ENCODE results near the gene RIMS3. TPM values are rescaled to one million over a fixed set of nuclear protein-coding genes. Genes with fewer than 3 reads are reported as not detected.

Gene RIMS3
- total RNA-seq, 1 experiment from 2014 or later: 13.7 TPM

- H3K18ac ChIP-seq (ENCODE audit: insufficient read length, low read depth, low read length): peak overlapping the region; percentile 80
- no peak overlapping the region for H2AK5ac ChIP-seq (ENCODE audit: insufficient read length, low read length)
- no peaks in the 10 kb centered on the region for H3K79me1 ChIP-seq (ENCODE audit: insufficient read depth, low read depth, low read length, poor library complexity, severe bottlenecking)
- H4K91ac ChIP-seq (ENCODE audit: insufficient read length, low read depth, low read length): peak overlapping the region; percentile 43
- H2BK5ac ChIP-seq (ENCODE audit: insufficient read length, low read length): no peak overlapping the region
- H3K27me3 ChIP-seq (ENCODE audit: insufficient read depth, low read length): no peaks in the 10 kb centered on the region
- no peak overlapping the region for H3K9ac ChIP-seq (ENCODE audit: extremely low read depth, insufficient read length, low read length)
- Mint-ChIP-seq H3K4me1 (peaks cover 20 to 41% of the 10 kb centered on the region in 2 experiments), H3K4me3 (peak overlapping the region in 1 of 2 experiments; percentile 28; a peak in 2 of 5 replicates), H3K27ac (peak overlapping the region in 2 of 3 experiments; percentile 55 to 91; a peak in 5 of 7 replicates), H3K36me3 (ENCODE audit: insufficient read depth in 1 of 3, low read depth in 3 of 3) (no peaks in the 10 kb centered on the region), H3K27me3 (ENCODE audit: low read depth) (peaks cover 8% of the 10 kb centered on the region), H3K9me3 (no peaks in the 10 kb centered on the region)
- no peak overlapping the region for H3T11ph ChIP-seq (ENCODE audit: low read length)
- no peak for TF ChIP-seq CTCF (conservative IDR thresholded peaks at IDR 0.05)
- H2BK12ac ChIP-seq (ENCODE audit: insufficient read length, low read depth, low read length): no peak overlapping the region
- no peaks in the 10 kb centered on the region for H4K20me1 ChIP-seq (ENCODE audit: control insufficient read depth, insufficient read depth, insufficient read length)
- H3K56ac ChIP-seq (ENCODE audit: insufficient read length, low read depth, low read length): no peak overlapping the region
- no peaks in the 10 kb centered on the region for H3K9me3 ChIP-seq (ENCODE audit: control insufficient read depth, low read depth, low read length)
- H3K4me2 ChIP-seq (ENCODE audit: insufficient read depth, insufficient read length, low read length): no peak overlapping the region
- H2BK15ac ChIP-seq (ENCODE audit: low read depth, low read length): no peak overlapping the region
- no peaks in the 10 kb centered on the region for H3K79me2 ChIP-seq (ENCODE audit: insufficient read depth, low read length)
- no peak overlapping the region for H2AFZ ChIP-seq (ENCODE audit: low read length)
- no peak overlapping the region for H4K8ac ChIP-seq (replicated peaks; ENCODE audit: insufficient read length, low read depth, low read length)
- no peak overlapping the region for H3K27ac ChIP-seq (ENCODE audit: insufficient read length, low read depth, low read length)
- H3K23me2 ChIP-seq (ENCODE audit: insufficient read length, low read depth, low read length, poor library complexity, severe bottlenecking): no peaks in the 10 kb centered on the region
- no peak overlapping the region for H4K5ac ChIP-seq (ENCODE audit: insufficient read length, low read depth, low read length)
- H3K4me1 ChIP-seq (ENCODE audit: insufficient read depth, low read length): peaks cover 5% of the 10 kb centered on the region; the same call in 1 of the 2 replicates
- no peak overlapping the region for H3K4ac ChIP-seq (ENCODE audit: low read depth, low read length)
- no peak overlapping the region for H3K23ac ChIP-seq (ENCODE audit: insufficient read length, low read depth, low read length)
- no CpG with 5 or more reads among the region's 4 CpGs for WGBS (ENCODE audit: extremely low coverage, insufficient read length, low lambda C conversion rate)
- no peak overlapping the region for H2BK120ac ChIP-seq (ENCODE audit: low read depth, low read length, poor library complexity, severe bottlenecking)
- H2BK20ac ChIP-seq (ENCODE audit: low read depth, low read length, poor library complexity, severe bottlenecking): no peak overlapping the region
- no peak for DNase-seq
- H3K14ac ChIP-seq (ENCODE audit: insufficient read depth, low read length): peak overlapping the region; percentile 74
Measured at GRCh38 chr1:40662864-40663263, 2.6 kb downstream of the RIMS3 start.
